NCI-H82 (cell line): ENCODE results near the gene WNK2.

Experiments
- DNase-seq: peaks from one replicate; lab custom pipeline; 2025; lab: John Stamatoyannopoulos, UW

WNK2 gene

DNA sequence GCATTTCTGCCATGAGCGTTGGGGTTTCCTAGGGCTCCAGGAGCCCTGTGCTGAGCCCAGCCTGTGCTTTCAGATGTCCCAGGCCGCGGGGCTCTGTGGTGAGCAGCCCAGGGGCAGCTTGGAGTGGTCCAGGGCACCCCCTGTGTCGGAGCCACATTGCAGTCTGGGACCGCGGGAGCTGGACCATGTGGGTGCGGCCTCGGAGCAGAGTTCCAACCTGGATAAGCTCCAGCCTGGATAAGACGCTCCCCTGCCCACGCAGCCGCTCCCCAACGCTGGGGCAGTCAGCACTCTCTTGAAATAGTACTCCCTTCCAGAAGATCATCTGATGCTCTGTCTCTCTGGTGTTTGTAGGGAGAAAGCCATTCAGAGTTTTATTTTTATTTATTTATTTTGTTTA lies 111.1 kb downstream of the WNK2 start:
- no peak for DNase-seq

GRCh38 chr9:93295456-93296076 lies 111.6 kb downstream of the WNK2 start:
- no peak for DNase-seq

GRCh38 chr9:93296889-93297480 lies 113.0 kb downstream of the WNK2 start:
- DNase-seq, result no peak

DNA sequence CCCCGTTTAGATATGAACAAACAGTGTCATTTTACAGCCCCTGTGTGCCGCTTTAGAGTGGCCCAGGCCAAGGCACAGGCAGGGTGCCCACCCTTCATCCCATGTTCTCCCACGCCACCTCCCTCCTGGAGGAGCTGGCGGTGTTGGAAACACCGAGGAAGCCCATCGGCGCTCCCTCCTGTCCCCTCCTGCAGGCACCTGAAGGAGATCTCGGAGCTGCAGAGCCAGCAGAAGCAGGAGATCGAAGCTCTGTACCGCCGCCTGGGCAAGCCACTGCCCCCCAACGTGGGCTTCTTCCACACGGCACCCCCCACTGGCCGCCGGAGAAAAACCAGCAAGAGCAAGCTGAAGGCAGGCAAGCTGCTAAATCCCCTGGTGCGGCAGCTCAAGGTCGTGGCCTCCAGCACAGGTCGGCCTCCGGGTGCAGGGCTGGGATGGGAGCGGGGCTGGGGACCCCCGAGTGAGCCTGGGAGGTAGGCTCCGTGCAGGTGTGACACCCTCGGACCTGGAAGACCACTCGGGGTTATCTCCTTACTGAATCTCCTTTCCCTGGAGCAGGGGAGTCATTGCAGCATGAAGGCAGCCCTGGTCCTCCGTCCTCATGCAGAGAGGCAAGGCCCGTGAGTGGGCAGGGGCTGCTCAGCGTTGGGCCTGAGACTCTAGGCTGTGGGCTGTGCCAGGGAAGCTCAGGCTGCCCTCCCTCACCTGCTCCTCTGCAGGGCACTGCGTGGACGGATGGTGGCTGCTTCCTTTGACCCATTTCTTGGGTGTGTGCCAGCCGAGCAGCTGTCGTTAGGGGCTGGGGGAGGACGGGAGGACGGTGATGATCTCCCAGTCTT lies 113.9 kb downstream of the WNK2 start:
- DNase-seq, result peak; percentile 49

DNA sequence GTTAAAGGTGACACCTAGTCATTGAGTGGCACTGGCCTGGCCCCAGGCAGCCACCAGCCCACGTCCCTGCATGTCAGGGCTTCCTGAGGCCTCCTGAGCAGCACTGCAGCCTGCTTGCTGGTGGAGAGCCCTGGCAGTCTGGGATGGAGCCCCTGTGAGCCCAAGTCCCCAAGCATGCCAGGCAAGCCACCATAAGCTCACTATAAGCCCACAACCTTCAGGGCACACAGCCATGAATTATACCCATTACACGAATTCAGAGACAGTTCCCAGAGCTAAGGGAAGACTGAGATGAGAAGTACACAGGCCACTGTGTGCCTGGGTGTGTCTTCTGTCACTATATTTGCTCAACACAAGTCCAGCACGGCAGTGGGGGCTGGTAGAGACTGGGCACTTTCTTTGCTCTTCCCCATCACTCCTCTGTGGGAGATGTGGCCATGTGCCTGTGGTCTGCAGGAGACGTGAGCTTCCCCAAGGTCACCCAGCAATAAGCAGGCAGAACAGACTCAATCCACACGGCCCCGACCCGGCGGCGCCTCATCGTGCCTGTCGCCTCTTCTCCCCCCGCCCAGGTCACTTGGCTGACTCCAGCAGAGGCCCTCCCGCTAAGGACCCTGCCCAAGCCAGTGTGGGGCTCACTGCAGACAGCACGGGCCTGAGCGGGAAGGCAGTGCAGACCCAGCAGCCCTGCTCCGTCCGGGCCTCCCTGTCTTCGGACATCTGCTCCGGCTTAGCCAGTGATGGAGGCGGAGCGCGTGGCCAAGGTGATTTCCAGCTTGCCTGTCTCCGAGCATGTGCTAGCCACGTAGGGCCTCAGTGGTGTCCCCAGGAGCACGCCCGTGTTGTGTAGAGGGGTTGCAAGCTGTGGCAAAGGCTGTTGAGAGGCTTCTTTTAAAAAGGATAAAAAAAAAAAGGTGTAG lies 114.8 kb downstream of the WNK2 start:
- peak; percentile 70 for DNase-seq

DNA sequence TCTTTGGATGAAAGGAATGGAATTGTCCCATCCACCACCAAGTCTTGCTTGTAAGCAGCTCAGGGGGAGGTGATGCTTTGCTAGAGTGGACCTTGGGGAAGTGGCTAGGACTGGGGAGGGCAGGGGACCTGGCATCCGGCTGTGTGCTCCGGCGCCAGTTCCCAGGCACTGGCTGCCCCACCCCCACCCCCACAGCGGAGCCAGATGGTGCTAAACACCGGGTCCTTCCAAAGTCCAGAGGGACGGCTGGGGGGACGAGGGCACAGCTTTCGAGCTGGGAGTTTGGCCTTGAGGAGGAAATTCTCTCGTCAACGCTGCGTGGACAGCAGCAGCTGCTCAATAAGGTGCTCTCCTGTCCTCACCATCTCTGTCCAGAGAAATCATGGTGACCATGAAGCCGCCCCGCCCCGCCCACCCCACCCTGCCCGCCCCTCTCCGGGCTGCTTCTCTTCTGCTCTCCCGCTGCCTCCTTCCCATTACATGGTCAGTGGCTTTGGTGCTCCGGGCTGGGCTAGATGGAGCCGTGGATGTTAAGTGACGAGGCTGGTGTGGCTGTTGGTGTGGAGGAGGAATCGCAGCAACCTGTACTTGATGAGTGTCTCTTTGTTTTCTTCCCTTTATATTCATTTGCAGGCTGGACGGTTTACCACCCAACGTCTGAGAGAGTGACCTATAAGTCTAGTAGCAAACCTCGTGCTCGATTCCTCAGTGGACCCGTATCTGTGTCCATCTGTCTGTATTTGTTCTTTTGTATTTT lies 115.7 kb downstream of the WNK2 start:
- DNase-seq, result peak; percentile 73

DNA sequence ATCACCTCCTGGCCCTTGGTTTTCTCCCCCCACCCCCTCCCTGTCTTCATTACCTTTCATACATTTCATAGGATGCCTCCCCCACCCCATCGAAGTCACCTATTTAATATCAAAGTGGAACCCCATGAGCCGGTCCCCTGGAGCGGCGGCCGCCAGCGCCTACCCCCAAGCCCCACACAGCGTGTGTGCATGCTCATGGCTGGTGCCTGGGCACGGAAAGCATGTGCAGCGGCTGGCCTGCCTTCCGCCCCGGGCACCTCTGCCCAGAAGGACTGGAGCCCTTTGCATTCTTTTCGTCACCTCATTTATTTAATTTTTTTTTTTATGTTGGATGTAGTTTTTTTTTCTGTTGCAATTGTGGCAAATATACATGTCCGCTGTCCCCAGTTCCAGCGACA lies 116.2 kb downstream of the WNK2 start:
- no peak for DNase-seq

DNA sequence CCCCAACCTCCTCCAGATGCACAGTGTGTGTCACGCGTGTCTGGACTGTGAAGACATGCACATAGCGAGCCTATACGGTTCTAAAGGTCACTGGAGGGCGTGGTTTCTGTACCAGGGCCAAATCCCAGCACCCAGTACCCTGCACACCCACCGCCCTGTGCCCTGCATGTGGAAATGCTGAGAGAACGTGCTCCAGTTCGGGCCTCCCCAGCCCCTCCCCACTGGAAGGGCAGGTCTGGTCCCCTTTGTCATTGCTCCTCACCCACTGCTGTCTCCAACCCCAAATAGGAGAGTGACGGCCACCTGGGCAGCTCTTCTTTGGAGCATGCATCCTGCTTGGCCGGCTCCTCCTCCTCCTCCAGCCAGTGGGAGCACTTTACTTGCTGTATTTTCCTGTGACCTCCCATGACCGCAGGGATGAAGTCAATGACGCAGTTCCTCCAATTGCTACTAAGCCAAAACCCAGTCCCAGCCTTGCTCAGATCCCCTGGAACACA lies 116.7 kb downstream of the WNK2 start:
- no peak for DNase-seq

GRCh38 chr9:93301291-93301811 lies 117.4 kb downstream of the WNK2 start:
- no peak for DNase-seq

- no peak for DNase-seq
These were observed 118.1 kb downstream of the WNK2 start for GRCh38 chr9:93301911-93302541.

DNA sequence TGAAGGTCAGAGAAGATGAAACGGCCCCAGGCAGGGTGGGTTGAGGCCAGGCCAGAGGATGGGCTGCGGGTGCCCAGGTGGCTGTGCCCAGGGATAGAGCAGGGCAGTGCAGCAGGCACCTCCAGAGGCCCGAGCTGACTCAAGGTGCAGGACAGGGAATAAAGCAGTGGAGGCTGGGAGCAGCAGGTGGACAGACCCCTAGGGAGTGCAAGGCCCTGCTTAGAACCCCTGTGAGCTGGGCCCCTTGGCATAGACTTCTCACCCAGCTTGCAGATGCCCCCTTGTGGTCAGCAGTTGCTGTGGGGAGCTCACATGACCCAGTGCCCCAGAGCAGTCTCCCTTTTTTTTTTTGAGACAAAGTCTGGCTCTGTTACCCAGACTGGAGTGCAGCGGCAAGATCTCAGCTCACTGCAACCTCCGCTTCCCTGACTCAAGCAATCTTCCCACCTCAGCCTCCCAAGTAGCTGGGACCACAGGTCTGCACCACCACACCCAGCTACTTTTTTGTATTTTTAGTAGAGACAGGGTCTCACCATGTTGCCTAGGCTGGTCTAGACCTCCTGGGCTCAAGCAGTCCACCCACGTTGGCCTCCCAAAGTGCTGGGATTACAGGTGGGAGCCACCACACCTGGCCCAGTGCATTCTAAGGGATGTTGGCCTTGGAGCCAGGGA lies 118.8 kb downstream of the WNK2 start:
- DNase-seq, result peak; percentile 81

DNA sequence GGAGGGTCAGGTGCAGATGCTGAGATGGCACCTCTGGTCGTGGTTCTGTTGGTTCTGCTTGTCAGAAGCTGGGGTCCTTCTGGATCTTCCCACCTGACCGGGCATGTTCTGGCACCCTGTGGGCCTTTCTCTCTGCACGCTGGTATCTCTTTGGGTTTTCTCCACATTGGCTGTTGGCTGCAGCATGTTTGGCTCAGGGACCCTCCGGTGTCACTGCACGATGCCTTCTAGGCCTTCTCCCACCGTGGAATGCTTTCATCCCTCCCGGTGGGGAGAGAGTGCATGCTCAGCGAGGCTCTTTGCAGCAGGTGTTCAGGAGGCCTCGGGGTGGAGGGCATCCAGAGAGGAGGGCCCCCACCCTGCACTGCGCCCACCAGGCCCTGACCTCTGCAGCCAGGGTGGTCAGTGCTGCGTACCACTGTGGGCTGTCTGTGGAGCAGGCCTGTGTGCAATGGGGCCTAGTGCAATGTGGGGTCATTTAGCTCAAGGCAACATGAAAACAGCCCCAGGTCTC lies 119.4 kb downstream of the WNK2 start:
- DNase-seq, result no peak

DNA sequence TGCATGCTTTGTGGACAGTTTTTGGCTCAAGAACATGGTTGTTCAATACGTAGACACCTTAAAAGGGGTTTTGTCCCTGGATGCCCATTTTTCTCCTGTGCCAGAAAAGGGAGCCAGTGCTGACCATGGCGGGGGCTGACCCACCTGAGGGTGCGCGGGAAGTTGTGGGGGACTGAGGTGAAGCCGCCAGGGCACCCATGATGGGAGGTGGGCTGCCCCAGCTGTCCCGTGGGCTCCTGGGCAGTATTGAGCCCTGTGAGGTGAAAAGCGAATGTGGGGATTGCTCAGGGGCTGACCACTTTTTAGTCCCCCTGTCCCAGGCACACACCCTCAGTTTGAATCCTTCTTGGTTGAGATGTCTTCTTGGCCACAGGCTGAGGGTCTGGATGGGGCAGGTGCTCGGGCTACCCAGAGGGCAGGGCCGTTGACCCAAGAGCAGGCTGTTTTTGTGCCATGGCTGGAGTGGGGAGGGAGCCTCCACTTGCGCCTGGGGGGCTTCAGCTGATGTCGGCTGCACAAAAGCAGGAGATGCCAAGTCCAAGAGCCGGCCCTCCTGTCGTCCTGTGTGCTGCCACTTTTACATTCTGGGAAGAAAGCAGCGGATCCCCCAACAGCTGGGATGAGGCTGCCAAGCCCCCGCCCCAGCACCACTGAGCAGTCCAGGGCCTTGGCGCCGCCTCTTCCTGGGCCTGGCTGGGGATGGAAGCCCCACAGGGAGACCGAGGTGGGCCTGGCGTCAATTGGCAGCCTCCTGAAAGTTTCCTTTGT lies 120.1 kb downstream of the WNK2 start:
- no peak for DNase-seq

DNA sequence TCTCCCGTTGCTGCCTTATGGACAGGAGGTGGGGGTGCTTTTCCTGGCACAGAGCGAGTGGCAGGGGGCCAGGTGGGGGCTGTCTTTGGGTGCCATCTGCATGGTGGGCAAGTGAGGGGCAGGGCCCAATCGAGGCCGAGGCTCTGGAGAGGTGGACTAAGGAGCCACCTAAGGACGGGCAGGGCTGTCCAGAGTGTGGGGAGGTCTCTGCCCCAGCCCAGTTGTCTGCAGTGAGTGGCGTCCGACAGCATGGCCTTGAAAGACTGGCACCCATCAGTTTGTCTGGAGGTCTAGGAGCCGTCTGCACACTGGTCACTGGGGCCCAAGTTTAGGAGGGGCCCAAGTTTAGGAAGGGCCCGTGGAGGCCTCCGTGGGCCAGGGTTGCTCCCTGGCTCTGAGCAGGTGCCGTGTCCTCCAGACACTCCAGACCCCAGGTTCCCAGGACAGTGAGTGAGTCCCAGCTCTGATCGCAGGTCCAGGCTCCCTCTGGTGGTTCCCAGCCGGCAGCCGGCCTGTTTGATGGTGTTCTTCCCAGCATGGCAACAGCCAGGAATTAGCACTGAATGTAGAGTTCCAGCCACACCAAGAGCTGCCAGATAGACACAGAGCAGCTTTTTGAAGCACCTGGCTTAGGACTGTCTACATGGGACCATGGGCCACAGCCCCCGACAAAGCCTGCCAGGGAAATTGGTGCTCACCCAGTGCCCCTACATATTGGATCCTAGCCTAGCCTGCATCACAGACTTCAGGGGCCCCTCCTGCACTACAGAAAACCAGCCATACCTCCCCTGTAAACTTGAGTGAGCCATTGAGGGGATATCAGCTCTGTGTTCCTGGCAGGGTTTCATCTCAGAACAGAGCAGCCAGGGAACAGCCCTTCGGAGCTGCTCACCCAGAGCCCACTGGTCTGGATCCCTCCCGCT lies 120.9 kb downstream of the WNK2 start:
- peak; percentile 61 for DNase-seq

- no peak for DNase-seq
These were observed 121.6 kb downstream of the WNK2 start for GRCh38 chr9:93305497-93306020.

DNA sequence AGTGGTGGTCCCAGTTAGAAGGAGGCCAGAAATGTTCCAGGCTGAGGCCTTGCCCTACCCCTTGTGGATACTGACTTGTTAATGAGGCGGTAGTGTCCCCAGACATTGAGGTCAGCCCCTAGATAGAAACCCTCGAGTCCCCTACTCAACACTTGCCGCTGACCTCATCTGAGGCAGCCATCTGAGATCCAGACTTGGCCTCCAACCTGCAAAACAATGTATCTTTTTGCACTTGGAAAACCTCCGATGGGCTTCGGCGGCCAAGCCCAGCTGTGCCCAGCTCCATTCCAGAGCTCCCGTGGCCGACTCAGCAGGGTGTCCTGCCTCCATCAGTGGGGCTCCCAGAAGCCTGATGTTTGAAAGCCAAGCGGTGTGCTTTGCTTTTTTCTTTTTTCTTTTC lies 122.1 kb downstream of the WNK2 start:
- no peak for DNase-seq

DNA sequence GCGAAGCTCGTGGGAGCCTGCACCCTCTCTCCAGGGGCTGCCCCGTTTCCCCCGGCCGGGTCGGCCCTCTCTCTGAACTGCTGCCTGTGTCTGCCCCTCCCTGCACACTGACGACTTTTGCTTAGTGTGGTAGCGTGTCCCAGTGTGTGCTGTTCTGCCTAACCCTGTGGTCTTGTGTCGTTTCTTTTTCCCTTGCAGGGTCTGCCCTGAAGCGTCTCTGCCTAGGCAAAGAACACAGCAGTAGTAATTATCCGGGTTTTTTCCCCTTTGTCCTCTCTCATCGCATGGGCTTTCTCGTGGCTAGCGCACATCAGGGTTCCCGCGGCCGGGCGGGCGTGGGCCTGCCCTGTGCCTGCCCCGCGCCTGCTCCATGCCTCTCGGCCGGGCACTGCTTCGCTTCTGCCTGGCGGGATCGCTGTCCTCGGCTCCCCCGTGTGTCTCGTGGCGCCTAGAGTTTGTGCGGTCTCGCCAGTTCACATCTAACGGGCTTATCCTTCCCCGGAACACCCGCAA lies 122.7 kb downstream of the WNK2 start:
- no peak for DNase-seq
